Gastroesophageal sphincter (tissue), 3 donors: ENCODE data around the gene CHD5.

Experiments
- CTCF ChIP-seq, 4 experiments: fragments of 200-600 bp in 2 of 4; fragments of 450-650 bp in 2 of 4; sonication (generic) in 1 of 4; IDR thresholded peaks; one replicate each; pipeline ENCODE4 v1.5.1; 2017 to 2019; ENCODE audit warnings: antibody characterized with exemption in 4 of 4, mild to moderate bottlenecking in 2 of 4, moderate library complexity in 2 of 4
- EP300 ChIP-seq: sonication (generic); formaldehyde crosslinking; IDR thresholded peaks from one replicate; pipeline ENCODE4 v1.6.1; 2017; ENCODE audit warnings: antibody characterized with exemption, mild to moderate bottlenecking
- POLR2A ChIP-seq, 2 donors: fragments of 450-650 bp; IDR thresholded peaks; one replicate each; pipeline ENCODE4 v1.6.1; 2017; ENCODE audit warnings: antibody characterized with exemption in 2 of 2, mild to moderate bottlenecking in 2 of 2, moderate library complexity in 1 of 2
- POLR2AphosphoS5 ChIP-seq: sonication (generic); formaldehyde crosslinking; IDR thresholded peaks from one replicate; pipeline ENCODE4 v1.6.1; 2017; ENCODE audit warnings: antibody characterized with exemption

DNA sequence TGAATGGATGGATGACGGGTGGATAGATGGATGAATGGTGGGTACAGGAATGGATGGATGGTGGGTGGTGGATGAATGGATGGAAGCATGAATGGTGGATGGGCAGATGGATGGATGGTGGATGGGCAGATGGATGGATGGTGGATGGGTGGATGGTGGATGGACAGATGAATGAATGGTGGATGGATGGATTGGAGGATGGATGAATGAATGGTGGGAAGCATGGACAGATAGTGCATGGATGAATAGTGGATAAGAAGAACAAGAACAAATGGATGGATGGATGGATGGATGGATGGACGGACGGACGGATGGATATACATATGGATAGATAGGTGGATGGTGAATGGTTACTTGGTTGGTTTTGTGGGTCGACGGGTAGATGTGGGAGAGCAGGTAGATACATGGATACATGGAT lies 4.7 kb downstream of the CHD5 start:
- TF ChIP-seq CTCF (IDR thresholded peaks at IDR 0.05) (no peak), POLR2A (IDR thresholded peaks at IDR 0.05) (no peak), POLR2AphosphoS5 (no peak), EP300 (no peak)
